CD4-positive, alpha-beta T cell treated with Interleukin-6 for 4 hours (primary cell): Measurements from ENCODE around the gene DDX39A.
"Not testable (repeated sequence)": the region's sequence is repeated elsewhere in the genome, so short reads cannot be mapped to it uniquely, and the experiment has no call there.

ENCODE experiments used
- DNase-seq: peaks from one replicate; pipeline ENCODE4 v3.0.0-alpha.2; 2020; ENCODE audit warnings: mixed read lengths

The DDX39A gene

GRCh38 chr19:14407605-14408484, 11.3 kb downstream of the DDX39A start:
- no peak for DNase-seq

- no peak for DNase-seq
These were observed 12.3 kb downstream of the DDX39A start for GRCh38 chr19:14406645-14407401.

DNA sequence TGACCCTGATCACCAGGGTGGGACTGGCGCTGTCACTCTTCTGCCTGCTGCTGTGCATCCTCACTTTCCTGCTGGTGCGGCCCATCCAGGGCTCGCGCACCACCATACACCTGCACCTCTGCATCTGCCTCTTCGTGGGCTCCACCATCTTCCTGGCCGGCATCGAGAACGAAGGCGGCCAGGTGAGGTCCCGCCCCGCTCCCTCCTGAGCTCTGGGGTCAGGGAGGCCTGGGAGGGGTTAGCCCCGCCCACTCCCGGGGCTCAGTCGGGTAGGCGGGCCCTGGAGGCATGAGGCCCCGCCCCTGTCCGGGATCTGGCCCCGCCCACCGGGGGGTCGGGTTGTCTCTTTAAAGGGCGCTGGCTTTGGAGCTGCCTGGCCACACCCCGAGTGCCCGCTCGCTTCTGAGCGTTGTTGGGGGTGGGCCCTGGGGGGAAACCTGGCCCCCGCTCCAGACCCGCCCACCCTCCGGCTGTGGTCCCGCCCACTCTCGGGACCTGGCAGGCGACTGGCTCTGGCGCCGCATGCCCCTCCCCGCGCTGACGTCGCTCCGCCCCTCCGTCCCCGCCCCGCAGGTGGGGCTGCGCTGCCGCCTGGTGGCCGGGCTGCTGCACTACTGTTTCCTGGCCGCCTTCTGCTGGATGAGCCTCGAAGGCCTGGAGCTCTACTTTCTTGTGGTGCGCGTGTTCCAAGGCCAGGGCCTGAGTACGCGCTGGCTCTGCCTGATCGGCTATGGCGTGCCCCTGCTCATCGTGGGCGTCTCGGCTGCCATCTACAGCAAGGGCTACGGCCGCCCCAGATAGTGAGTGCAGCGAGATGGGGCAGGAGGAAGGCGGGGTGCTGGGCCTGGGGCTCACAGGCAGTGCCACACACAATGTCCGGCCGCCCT, 13.1 kb downstream of the DDX39A start:
- peak; percentile 87 for DNase-seq

- DNase-seq = no peak
These were observed 13.8 kb downstream of the DDX39A start for GRCh38 chr19:14405380-14405757.

DNA sequence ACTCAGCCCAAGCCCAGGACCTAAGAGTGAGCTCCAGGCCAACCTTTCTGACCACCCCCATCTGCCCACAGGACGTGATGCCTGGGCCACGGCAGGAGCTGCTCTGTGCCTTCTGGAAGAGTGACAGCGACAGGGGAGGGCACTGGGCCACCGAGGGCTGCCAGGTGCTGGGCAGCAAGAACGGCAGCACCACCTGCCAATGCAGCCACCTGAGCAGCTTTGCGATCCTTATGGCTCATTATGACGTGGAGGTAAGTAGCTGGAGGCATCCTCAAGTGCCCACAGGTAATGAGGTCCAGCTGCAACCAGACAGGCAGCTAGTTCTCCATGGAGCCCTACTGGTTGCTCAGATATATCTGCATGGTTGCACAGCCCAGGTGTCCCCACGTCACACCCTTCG, 14.8 kb downstream of the DDX39A start:
- no peak for DNase-seq

DNA sequence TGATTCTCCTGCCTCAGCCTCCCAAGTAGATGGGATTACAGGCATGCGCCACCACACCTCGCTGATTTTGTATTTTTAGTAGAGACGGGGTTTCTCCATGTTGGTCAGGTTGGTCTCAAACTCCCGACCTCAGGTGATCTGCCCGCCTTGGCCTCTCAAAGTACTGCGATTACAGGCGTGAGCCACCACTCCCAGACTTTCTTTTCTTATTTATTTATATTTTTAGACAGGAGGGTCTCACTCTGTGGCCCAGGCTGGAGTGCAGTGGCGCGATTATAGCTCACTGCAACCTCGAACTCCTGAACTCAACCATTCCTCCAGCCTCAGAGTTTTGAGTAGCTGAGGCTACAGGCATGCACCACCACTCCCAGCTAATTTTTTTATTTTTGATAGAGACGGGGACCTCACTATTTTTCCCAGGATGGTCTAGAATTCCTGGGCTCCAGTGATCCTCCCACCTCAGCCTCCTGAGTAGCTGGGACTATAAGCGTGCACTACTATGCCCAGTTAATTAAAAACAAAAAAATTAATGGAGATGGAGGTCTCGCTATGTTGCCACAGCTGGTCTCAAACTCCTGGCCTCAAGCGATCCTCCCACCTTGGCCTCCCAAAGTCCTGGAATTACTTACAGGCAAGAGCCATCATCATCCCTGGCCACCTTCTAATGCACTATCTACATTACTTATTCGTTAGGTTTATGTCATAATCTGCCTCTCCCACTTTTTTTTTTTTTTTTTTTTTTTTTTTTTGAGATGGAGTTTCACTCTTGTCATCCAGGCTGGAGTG, 15.8 kb downstream of the DDX39A start:
- DNase-seq = not testable (repeated sequence)

DNA sequence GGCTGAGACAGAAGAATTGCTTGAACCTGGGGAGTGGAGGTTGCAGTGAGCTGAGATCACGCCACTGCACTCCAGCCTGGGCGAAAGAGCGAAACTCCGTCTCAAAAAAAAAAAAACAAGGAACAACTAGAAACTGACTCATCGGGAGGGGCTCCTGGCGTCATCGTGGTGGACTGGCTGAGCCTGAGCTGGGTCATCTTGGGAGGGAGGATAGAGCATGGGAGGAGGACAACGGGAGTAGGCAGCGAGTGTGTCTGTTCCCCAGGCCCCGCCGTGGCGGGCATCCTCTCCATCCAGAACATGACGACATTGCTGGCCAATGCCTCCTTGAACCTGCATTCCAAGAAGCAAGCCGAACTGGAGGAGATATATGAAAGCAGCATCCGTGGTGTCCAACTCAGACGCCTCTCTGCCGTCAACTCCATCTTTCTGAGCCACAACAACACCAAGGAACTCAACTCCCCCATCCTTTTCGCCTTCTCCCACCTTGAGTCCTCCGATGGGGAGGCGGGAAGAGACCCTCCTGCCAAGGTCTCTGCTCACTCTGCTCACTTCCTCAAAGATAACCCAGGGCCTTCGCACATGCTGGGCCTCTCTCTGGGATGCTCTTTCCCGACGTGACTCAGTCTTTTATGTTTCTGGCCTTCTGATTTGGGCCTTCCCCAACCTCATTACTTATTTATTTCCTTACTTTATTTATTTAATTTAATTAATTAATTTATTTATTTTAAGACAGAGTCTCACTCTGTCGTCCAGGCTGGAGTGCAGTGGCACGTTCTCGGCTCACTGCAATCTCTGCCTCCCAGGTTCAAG, 16.6 kb downstream of the DDX39A start:
- no peak for DNase-seq

- no peak for DNase-seq
These were observed 17.5 kb downstream of the DDX39A start for GRCh38 chr19:14401468-14402195.

DNA sequence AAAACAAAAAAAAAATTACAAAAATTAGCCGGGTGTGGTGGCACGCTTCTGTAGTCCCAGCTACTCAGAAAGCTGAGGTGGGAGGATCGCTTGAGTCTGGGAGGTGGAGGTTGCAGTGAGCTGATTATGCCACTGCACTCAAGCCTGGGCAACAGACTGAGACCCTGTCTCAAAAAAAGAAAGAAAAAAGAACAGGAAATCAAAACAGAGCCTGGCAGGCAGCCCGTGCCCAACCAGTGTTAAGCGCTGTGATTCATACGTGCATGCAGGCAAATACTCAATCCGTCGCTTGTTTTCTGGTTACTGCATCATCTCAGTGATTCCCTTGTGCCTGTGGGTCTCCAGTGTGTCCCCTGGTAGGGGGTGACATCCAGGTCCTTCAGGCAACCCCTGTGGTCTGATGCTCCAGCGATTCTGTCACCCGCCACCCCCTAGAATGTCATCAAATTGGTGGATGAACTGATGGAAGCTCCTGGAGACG, 18.1 kb downstream of the DDX39A start:
- DNase-seq = peak; percentile 54

DNA sequence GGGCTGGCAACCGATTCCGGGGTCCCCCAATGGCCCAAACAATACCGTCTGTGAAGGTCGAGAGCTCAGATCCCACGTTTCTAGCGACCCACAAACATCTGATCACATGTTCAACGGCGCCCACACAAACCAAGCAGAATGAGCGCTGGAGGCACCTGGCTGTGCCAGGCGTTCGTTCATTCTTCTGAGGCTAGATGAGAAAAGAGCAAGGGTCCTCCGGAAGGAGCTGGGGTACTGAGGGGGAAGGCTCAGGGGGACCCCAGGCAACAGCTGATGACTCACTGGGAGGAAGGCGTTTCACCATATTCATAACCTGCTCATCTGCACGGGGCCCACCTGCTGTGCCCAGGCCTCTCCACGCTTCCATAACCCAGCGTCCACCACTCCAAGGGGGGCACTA, 22.0 kb downstream of the DDX39A start:
- DNase-seq = not testable (repeated sequence)

- not testable (repeated sequence) for DNase-seq
These were observed 22.4 kb downstream of the DDX39A start for GRCh38 chr19:14396730-14397129.

- no peak for DNase-seq
These were observed 23.3 kb downstream of the DDX39A start for GRCh38 chr19:14395710-14396336.

- no peak for DNase-seq
These were observed 23.9 kb downstream of the DDX39A start for GRCh38 chr19:14395262-14395661.

- DNase-seq = no peak
These were observed 25.0 kb downstream of the DDX39A start for GRCh38 chr19:14394167-14394566.

DNA sequence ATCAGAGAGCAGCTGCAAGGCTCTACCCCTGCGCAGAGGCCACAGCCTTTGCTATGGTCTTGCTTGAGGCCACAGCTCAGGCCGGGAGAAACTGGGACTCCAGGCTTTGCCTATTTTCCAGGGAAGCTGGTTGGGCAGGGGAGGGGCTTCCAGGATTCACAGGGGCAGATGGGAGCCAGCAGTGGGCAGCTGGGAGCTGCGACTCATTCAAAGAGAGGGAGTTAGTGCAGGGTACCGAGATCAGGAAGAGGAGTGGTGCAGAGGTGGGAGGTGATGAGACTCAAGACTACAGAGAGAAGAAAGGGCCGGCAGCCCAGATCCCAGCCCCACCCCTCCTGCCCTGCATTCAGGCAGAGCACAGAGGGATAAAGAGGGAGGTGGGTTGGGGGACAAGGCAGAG, 25.8 kb downstream of the DDX39A start:
- no peak for DNase-seq

- DNase-seq = no peak
These were observed 27.9 kb downstream of the DDX39A start for GRCh38 chr19:14391156-14391821.

- no peak for DNase-seq
These were observed 28.6 kb downstream of the DDX39A start for GRCh38 chr19:14390548-14390947.

- no peak for DNase-seq
These were observed 33.6 kb downstream of the DDX39A start for GRCh38 chr19:14385492-14385891.
